ENCODE data around the gene KLHL15.

Gene KLHL15

GRCh38 chrX:23945206-23945605 lies 81.8 kb downstream of the KLHL15 start:
- no peak for DNase-seq

- no peak for DNase-seq
These were observed 82.8 kb downstream of the KLHL15 start for GRCh38 chrX:23944234-23944633.

GRCh38 chrX:23939203-23939602 lies 87.8 kb downstream of the KLHL15 start:
- DNase-seq: no peak

GRCh38 chrX:23938690-23939089 lies 88.3 kb downstream of the KLHL15 start:
- DNase-seq: no peak

GRCh38 chrX:23937100-23937499 lies 89.9 kb downstream of the KLHL15 start:
- no peak for DNase-seq

GRCh38 chrX:23936180-23936579 lies 90.8 kb downstream of the KLHL15 start:
- no peak for DNase-seq

- no peak for DNase-seq
These were observed 91.9 kb downstream of the KLHL15 start for GRCh38 chrX:23935106-23935505.
